GM13977 (cell line): ENCODE data around the gene KASH5.

ENCODE experiments used
- DNase-seq: peaks from one replicate; pipeline ENCODE4 v3.0.0; 2012; ENCODE audit warnings: low spot score
- in situ Hi-C: fragments of 300-500 bp; cut with MboI; formaldehyde crosslinking; loops from one replicate; pipeline ENCODE4 v1.12.0; 2022; ENCODE audit warnings: low sequenced_read_pairs, low pct_unique_long_range_greater_than_20kb, mixed read lengths, inconsistent platforms; ENCODE audit not compliant: unreplicated experiment
- TF ChIP-seq, protein P1 (sequence below): IDR thresholded peaks from 2 replicates; pipeline ENCODE4 v1.5.1; 2012; ENCODE audit warnings: mild to moderate bottlenecking, control low read depth; ENCODE audit not compliant: insufficient read depth; ENCODE audit errors: extremely low read depth, missing control alignments

The KASH5 gene

DNA sequence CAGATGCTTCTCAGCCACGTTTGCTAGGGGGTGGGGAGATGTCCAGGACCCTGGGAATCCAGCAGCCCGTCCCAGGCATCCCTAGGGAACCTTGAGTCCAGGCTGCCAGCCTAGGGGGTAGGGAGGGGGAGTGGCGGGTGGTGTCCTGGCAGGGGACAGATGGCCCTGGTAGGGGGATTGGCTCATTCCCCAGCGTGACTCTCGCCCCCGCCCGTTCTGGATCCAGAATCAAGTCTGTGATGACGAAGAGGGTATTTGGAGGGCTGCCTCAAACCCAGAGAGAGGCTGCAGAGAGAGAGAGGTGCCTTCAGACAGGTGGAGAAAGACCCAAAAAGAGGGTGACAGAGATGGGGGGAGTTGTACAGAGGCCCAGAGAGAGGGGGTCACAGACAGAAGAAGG is 49.2 kb downstream of the KASH5 start:
- in situ Hi-C loops: loop anchor here (5.0 kb wide), 1 partner anchor 45 kb away; no protein-coding TSS in a partner anchor
- TF ChIP-seq, protein P1, sequence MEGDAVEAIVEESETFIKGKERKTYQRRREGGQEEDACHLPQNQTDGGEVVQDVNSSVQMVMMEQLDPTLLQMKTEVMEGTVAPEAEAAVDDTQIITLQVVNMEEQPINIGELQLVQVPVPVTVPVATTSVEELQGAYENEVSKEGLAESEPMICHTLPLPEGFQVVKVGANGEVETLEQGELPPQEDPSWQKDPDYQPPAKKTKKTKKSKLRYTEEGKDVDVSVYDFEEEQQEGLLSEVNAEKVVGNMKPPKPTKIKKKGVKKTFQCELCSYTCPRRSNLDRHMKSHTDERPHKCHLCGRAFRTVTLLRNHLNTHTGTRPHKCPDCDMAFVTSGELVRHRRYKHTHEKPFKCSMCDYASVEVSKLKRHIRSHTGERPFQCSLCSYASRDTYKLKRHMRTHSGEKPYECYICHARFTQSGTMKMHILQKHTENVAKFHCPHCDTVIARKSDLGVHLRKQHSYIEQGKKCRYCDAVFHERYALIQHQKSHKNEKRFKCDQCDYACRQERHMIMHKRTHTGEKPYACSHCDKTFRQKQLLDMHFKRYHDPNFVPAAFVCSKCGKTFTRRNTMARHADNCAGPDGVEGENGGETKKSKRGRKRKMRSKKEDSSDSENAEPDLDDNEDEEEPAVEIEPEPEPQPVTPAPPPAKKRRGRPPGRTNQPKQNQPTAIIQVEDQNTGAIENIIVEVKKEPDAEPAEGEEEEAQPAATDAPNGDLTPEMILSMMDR: no peak
- no peak for DNase-seq

DNA sequence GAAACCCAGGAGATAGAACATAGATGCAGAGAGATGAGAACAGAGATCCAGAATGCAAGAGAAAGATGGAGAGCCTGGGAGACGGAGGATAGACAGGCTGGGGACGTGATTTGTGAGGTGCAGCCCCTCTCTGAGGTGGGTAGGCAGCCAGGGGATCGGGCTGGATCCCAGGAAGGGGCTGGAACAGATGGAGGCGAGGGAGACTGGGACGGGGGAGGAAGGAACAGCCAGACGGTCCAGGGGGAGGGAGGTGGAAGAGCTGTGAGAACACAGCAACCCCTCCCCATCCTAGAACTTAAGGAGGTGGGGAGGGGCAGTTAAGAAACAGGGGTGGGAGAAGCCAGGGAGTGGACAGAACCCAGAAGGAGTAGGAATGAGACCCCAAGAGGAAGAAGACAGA is 50.2 kb downstream of the KASH5 start:
- in situ Hi-C loops: loop anchor here (5.0 kb wide), 1 partner anchor 46 kb away; no protein-coding TSS in a partner anchor

DNA sequence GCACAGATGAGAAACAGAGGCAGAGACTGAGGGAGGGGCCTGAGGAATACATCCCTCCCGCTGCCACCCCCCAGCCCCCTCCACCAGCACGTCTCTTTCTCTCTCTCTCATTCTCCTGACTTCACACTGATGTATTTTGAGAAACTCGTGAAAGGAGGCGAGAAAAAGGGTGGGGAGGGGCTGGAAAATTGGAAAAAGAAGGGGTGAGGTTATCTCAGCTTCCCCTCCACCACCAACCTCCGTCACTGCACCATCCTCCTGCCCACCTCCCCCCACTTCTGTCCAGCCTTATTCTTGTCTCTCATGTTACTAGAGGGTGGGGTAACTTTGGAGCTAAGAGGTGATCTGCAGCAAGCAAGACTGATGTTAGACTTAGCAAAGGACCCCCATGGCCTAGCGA is 51.8 kb downstream of the KASH5 start:
- no peak for DNase-seq
- in situ Hi-C loops: loop anchor here (5.0 kb wide), 1 partner anchor 48 kb away; no protein-coding TSS in a partner anchor
- TF ChIP-seq, protein P1: no peak

More for the DNA sequence above, 50.2 kb downstream of the KASH5 start:
- no peak for DNase-seq
- TF ChIP-seq, protein P1: no peak

DNA sequence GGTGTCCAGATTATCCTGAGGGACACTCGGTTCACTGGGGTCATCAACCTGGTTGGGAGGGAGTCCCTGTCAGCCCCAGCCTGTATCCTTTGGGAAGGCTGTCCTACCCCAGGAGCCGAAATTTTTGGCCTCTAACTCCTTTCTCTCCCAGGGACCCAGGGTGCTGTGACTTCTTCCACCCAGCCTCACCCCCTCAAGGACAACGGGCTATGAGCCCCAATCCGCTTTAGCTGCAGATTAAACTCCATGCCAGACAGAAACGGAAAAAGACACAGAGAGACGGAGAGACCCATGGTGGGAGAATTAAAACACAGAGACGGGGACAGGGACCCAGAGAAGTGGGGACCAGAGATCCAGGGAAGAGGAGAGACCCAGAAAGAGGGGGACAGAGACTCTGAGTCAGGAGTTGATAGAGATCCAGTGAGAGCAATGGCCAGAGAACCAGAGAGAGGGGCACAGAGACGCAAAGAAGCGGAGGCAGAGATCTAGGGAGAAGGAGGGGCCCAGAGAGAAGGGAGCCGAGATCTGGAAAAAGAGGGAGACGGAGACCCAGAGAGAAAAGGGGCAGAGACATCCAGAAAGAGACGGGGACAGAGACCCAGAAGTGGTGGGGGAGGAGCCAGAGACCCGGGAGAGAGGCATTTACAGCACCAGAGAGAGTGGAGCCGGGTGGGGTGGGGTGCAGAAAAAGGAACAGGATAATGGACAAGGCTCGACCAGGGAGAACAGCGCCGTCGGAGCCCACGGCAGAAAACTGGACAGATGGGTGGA is 52.6 kb downstream of the KASH5 start:
- TF ChIP-seq, protein P1: no peak
- in situ Hi-C loops: no loop called here

DNA sequence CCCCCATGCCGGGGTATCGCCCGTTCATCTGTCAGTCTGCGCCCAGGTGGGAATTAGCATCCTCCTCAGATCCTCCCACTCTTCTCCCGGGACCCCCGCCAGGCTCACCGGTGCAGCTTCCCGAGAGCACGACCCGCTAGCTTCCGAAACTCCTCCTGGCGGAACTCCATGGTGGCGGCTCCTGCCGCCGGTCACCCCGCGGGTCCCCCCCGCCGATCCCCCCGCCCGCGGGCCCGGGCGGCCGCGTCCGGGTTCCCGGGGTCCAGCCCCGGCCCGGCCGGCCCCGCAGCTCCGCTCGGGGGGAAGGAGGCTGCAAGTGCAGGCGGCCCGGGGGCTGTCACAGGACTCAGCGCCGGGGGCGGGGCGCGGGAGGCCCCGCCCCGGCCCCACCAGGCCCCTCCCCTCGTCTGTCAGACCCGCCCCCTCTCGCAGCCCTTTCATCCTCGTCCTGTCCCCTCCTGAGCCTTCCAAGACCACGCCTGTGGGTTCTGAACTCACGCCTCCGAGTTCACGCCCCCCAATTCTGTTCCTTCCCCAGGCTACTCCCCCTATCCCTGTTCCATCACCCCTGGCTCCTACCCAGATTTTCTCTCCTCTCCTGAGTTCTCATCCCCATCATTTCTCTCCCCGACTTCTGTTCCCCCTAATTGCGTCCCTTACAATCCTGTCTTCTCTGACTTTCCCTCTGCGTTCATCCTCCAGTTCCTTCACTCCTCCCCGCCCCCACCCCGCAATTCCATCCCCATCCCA is 53.3 kb downstream of the KASH5 start, which contains the start of gene SLC17A7:
Gene SLC17A7, minus strand, starts transcription at position 318 of the 750 bp plus-strand sequence. Its CDS starts 148 bp downstream, at position 170.
- TF ChIP-seq, protein P1: no peak
- DNase-seq: peak; percentile 89
- in situ Hi-C loops: no loop called here

More for the DNA sequence above, 52.6 kb downstream of the KASH5 start:
- DNase-seq: no peak

DNA sequence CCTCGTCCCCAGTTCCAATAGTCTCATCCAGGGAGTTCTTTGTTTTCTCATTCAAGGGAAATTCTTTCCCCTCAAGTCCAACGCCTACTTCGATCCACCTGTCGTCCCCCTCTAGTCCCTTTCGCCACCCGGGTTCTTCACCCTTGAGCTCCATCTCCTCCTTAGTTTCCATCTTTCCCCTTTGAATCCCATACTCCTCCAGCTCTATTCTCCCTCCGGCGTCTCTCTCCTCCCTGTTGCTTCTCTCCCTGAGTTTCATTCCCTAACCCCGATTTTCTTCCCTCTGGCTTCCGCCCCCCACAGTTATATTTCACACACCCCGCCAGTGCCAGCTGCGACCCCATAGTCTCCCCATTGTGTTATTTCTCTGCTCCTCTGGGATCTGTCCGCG is 53.9 kb downstream of the KASH5 start:
- DNase-seq: no peak
- in situ Hi-C loops: no loop called here
- TF ChIP-seq, protein P1: no peak
